ENCODE measurements around the gene FLT3LG. TPM values are rescaled to one million over a fixed set of nuclear protein-coding genes. Genes with fewer than 3 reads are reported as not detected.

Gene FLT3LG
- total and polyA plus RNA-seq, 2 experiments from 2014 or later: 0.49 to 1.8 TPM

DNA sequence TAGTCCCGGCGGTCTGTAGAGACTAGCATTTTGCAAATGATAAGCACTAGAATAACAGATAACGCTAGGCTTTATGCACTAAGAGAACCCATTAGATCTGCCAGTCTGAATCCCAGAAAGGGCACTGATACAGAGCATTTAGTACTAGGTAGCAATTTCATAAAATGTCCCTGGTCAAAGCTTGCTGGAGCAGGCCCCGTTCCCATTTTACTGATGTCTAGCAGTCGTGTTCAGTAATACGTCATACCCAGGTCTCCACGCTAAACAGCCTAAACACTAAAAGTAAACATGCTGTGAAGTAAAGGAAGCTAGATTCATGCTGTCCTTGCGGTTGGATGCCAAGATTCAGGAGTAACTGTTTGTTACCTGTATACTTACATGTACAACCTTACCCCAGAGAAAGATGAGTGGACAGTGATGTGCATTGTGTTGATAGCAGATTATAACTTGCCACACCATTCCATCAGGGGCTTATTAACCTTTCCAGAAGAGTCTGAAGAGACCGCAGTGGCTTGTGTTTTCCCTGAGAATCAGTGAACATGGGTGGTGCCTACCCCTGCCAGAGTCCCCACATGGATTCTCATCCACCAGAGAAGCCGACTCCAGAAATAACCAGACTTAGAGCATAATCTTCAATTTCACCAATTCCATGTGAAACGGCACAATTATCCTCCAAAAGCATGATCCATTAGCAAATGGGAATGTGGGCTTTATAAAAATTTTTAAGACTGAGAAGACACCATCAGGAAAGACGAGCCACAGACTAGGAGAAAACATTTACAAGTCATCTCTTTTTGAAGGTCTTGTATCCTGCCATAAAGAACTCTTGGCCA lies 18.8 kb downstream of the FLT3LG start:
- ATAC-seq: peak; percentile 2; the same call in 1 of the 3 replicates
- no peak for TF ChIP-seq ZNF114 (CRISPR knock-in tag; IDR thresholded peaks at IDR 0.05)
- no peak for TF ChIP-seq EZH2phosphoT487 (IDR thresholded peaks at IDR 0.05; ENCODE audit: unreplicated experiment)
- TF ChIP-seq, protein P1, sequence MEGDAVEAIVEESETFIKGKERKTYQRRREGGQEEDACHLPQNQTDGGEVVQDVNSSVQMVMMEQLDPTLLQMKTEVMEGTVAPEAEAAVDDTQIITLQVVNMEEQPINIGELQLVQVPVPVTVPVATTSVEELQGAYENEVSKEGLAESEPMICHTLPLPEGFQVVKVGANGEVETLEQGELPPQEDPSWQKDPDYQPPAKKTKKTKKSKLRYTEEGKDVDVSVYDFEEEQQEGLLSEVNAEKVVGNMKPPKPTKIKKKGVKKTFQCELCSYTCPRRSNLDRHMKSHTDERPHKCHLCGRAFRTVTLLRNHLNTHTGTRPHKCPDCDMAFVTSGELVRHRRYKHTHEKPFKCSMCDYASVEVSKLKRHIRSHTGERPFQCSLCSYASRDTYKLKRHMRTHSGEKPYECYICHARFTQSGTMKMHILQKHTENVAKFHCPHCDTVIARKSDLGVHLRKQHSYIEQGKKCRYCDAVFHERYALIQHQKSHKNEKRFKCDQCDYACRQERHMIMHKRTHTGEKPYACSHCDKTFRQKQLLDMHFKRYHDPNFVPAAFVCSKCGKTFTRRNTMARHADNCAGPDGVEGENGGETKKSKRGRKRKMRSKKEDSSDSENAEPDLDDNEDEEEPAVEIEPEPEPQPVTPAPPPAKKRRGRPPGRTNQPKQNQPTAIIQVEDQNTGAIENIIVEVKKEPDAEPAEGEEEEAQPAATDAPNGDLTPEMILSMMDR (conservative IDR thresholded peaks at IDR 0.05; ENCODE audit: low read depth in 2 of 2): no peak
- no peak for TF ChIP-seq CREB1 (CRISPR knock-in tag; IDR thresholded peaks at IDR 0.05; ENCODE audit: low read depth)
- no peak for TF ChIP-seq JUNB (IDR thresholded peaks at IDR 0.05; ENCODE audit: unreplicated experiment)
- TF ChIP-seq POLR2AphosphoS5 (IDR thresholded peaks at IDR 0.05; ENCODE audit: low read depth): peak; percentile 91
- TF ChIP-seq STAT1 (IDR thresholded peaks at IDR 0.05; ENCODE audit: unreplicated experiment): no peak
- Histone ChIP-seq H3K4me3 (no peak overlapping the region), H3F3A (replicated peaks; ENCODE audit: low read depth) (peaks cover 82% of the 10 kb centered on the region), H3K27me3 (ENCODE audit: insufficient read depth) (no peaks in the 10 kb centered on the region), H3K4me2 (no peak overlapping the region), H3K4me1 (ENCODE audit: insufficient read depth) (peaks cover 25% of the 10 kb centered on the region), H4K20me1 (replicated peaks; ENCODE audit: insufficient read depth) (peaks cover 28% of the 10 kb centered on the region), H3K9me2 (ENCODE audit: insufficient read depth) (no peaks in the 10 kb centered on the region), H3K27ac (ENCODE audit: low read depth) (peak overlapping the region; percentile 100), H2AFZ (no peak overlapping the region), H3K36me3 (ENCODE audit: insufficient read depth) (peaks cover 47% of the 10 kb centered on the region), H3K79me2 (replicated peaks; ENCODE audit: insufficient read depth) (peaks cover 42% of the 10 kb centered on the region)
- peaks cover 76% of the 10 kb centered on the region for H3K27me3 Mint-ChIP-seq (ENCODE audit: insufficient read depth, low read depth, poor library complexity)
- H3K36me3 Mint-ChIP-seq (ENCODE audit: low read depth): peaks cover 75% of the 10 kb centered on the region
- H3K4me1 Mint-ChIP-seq: peaks cover 22% of the 10 kb centered on the region
- H3K4me3 Mint-ChIP-seq: peak overlapping the region; percentile 33; the same call in 2 of the 3 replicates
- H3K9me3 Mint-ChIP-seq: peaks cover 21% of the 10 kb centered on the region
- DNase-seq (ENCODE audit: low spot score): peak; percentile 40
- peak overlapping the region; percentile 87 for H3K27ac Mint-ChIP-seq

DNA sequence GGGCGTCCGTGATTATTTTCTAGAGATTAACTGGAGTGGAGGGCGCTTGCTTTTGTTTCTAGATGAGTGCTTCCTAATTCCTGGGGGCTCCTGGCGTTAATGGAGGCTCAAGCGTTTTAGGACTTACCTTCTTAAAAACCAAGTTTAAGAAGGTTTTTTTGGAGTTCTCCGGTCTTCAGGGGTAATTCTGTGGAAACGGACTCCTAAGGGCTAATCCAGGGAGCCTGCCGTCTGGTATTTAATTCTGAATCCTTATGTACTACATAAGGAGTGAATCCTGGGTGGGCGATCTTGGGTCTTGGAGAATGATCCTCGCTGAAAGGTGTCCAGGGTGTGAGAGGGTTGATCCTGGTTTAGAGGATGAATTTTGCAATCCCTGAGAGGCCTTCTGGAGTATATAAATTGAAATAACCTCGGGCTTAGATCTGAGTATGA lies 22.6 kb downstream of the FLT3LG start:
- H3K27ac Mint-ChIP-seq: peak overlapping the region; percentile 98
- no peak for TF ChIP-seq ZNF114 (CRISPR knock-in tag; IDR thresholded peaks at IDR 0.05)
- TF ChIP-seq REST (IDR thresholded peaks at IDR 0.05; ENCODE audit: unreplicated experiment): no peak
- TF ChIP-seq EZH2phosphoT487 (IDR thresholded peaks at IDR 0.05; ENCODE audit: unreplicated experiment): no peak
- TF ChIP-seq, protein P2, sequence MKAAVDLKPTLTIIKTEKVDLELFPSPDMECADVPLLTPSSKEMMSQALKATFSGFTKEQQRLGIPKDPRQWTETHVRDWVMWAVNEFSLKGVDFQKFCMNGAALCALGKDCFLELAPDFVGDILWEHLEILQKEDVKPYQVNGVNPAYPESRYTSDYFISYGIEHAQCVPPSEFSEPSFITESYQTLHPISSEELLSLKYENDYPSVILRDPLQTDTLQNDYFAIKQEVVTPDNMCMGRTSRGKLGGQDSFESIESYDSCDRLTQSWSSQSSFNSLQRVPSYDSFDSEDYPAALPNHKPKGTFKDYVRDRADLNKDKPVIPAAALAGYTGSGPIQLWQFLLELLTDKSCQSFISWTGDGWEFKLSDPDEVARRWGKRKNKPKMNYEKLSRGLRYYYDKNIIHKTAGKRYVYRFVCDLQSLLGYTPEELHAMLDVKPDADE (IDR thresholded peaks at IDR 0.05): no peak
- TF ChIP-seq CREB1 (CRISPR knock-in tag; IDR thresholded peaks at IDR 0.05; ENCODE audit: low read depth): no peak
- no peak for TF ChIP-seq EZH2 (IDR thresholded peaks at IDR 0.05; ENCODE audit: low read depth, unreplicated experiment)
- TF ChIP-seq NANOG (IDR thresholded peaks at IDR 0.05; ENCODE audit: borderline replicate concordance): no peak
- TF ChIP-seq STAT1 (IDR thresholded peaks at IDR 0.05; ENCODE audit: unreplicated experiment): no peak
- TF ChIP-seq ZNF331 (CRISPR knock-in tag; IDR thresholded peaks at IDR 0.05; ENCODE audit: low read depth): no peak

More for the DNA sequence above, 22.6 kb downstream of the FLT3LG start:
- Histone ChIP-seq H2AFZ (no peak overlapping the region), H3K4me2 (peak overlapping the region; percentile 100), H3K36me3 (ENCODE audit: insufficient read depth) (peaks cover 28% of the 10 kb centered on the region), H3K4me3 (peak overlapping the region; percentile 100), H4K20me1 (replicated peaks; ENCODE audit: insufficient read depth) (peaks cover 19% of the 10 kb centered on the region), H3K27me3 (ENCODE audit: insufficient read depth) (no peaks in the 10 kb centered on the region), H3K27ac (ENCODE audit: low read depth) (peak overlapping the region; percentile 99), H3F3A (replicated peaks; ENCODE audit: low read depth) (peaks cover 72% of the 10 kb centered on the region), H3K79me2 (replicated peaks; ENCODE audit: insufficient read depth) (peaks cover 26% of the 10 kb centered on the region), H3K4me1 (ENCODE audit: insufficient read depth) (peaks cover 42% of the 10 kb centered on the region), H3K9me2 (ENCODE audit: insufficient read depth) (no peaks in the 10 kb centered on the region)
- Mint-ChIP-seq H3K36me3 (ENCODE audit: low read depth) (peaks cover 64% of the 10 kb centered on the region), H3K27me3 (ENCODE audit: insufficient read depth, low read depth, poor library complexity) (peaks cover 61% of the 10 kb centered on the region), H3K4me3 (peak overlapping the region; percentile 94), H3K9me3 (peaks cover 11% of the 10 kb centered on the region; the same call in 1 of the 3 replicates), H3K4me1 (peaks cover 34% of the 10 kb centered on the region)
- ATAC-seq (no peak), DNase-seq (ENCODE audit: low spot score) (no peak)
